ENCODE measurements around the gene AARS2. TPM values are rescaled to one million over a fixed set of nuclear protein-coding genes. Genes with fewer than 3 reads are reported as not detected.
A peak's percentile ranks its signal among the peaks of the same experiment; 100 is the strongest.

AARS2 gene
- total and polyA plus RNA-seq, 5 donors from 2014 or later, result 3.6 to 15.7 (median 8.3) TPM

- Mint-ChIP-seq H3K36me3 (no peaks in the 10 kb centered on the region), H3K4me1 (peaks cover 0 to 63% (median 39%) of the 10 kb centered on the region in 4 donors), H3K9me3 (no peaks in the 10 kb centered on the region), H3K27ac (peak overlapping the region; percentile 75 to 93 (median 83)), H3K27me3 (peaks cover 34% of the 10 kb centered on the region), H3K4me3 (peak overlapping the region; percentile 90 to 98 (median 95))
- H3K9me3 ChIP-seq (ENCODE audit: control insufficient read depth in 2 of 2, low read length in 2 of 2), result no peaks in the 10 kb centered on the region
- H3K27ac ChIP-seq (ENCODE audit: insufficient read depth, low read length, poor library complexity, severe bottlenecking), result peak overlapping the region; percentile 94
- no peak for ATAC-seq (ENCODE audit: low read depth in 2 of 2)
- H3K36me3 ChIP-seq (ENCODE audit: control insufficient read depth, insufficient read depth, low read length), result no peaks in the 10 kb centered on the region
- H3K4me3 ChIP-seq (ENCODE audit: low read depth, low read length), result no peak overlapping the region
- peaks cover 14% of the 10 kb centered on the region for H3K27me3 ChIP-seq (ENCODE audit: control insufficient read depth, insufficient read depth, low read length)
- no peak for DNase-seq
- peaks cover 44% of the 10 kb centered on the region for H3K4me1 ChIP-seq (ENCODE audit: control insufficient read depth, insufficient read depth, low read length, poor library complexity, severe bottlenecking)
These were observed 46.8 kb downstream of the AARS2 start for GRCh38 chr6:44266347-44266746.

GRCh38 chr6:44265722-44266233 lies 47.4 kb downstream of the AARS2 start:
- peaks cover 4 to 64% (median 44%) of the 10 kb centered on the region in 4 donors for H3K4me1 Mint-ChIP-seq
- peaks cover 14% of the 10 kb centered on the region for H3K27me3 ChIP-seq (ENCODE audit: control insufficient read depth, insufficient read depth, low read length)
- no peak for ATAC-seq (ENCODE audit: low read depth in 2 of 2)
- peak overlapping the region; percentile 64 for H3K4me3 ChIP-seq (ENCODE audit: low read depth, low read length)
- H3K4me3 Mint-ChIP-seq, result peak overlapping the region; percentile 90 to 98 (median 95)
- no peaks in the 10 kb centered on the region for H3K9me3 ChIP-seq (ENCODE audit: control insufficient read depth in 2 of 2, low read length in 2 of 2)
- H3K4me1 ChIP-seq (ENCODE audit: control insufficient read depth, insufficient read depth, low read length, poor library complexity, severe bottlenecking), result peaks cover 39% of the 10 kb centered on the region
- H3K36me3 Mint-ChIP-seq, result peaks cover 5% of the 10 kb centered on the region
- no peak for DNase-seq
- H3K27ac Mint-ChIP-seq, result peak overlapping the region; percentile 93 to 97 (median 97)
- peaks cover 2% of the 10 kb centered on the region for H3K36me3 ChIP-seq (ENCODE audit: control insufficient read depth, insufficient read depth, low read length)
- peak overlapping the region; percentile 94 for H3K27ac ChIP-seq (ENCODE audit: insufficient read depth, low read length, poor library complexity, severe bottlenecking)
- peaks cover 30% of the 10 kb centered on the region for H3K27me3 Mint-ChIP-seq
- H3K9me3 Mint-ChIP-seq, result no peaks in the 10 kb centered on the region

GRCh38 chr6:44265007-44265721 lies 48.0 kb downstream of the AARS2 start, which contains the start of gene NFKBIE:
Gene NFKBIE (minus strand): TSS chr6:44265551. CDS start chr6:44265346, 205 bp downstream.
- peaks cover 6% of the 10 kb centered on the region for H3K36me3 ChIP-seq (ENCODE audit: control insufficient read depth, insufficient read depth, low read length)
- H3K4me1 Mint-ChIP-seq, result peaks cover 4 to 65% (median 44%) of the 10 kb centered on the region in 4 donors
- peaks cover 5% of the 10 kb centered on the region for H3K36me3 Mint-ChIP-seq
- H3K27me3 Mint-ChIP-seq, result peaks cover 29% of the 10 kb centered on the region
- peaks cover 14% of the 10 kb centered on the region for H3K27me3 ChIP-seq (ENCODE audit: control insufficient read depth, insufficient read depth, low read length)
- H3K4me3 Mint-ChIP-seq, result peak within 1 kb of the TSS; percentile 90 to 98 (median 95)
- H3K27ac Mint-ChIP-seq, result peak within 1 kb of the TSS; percentile 93 to 97 (median 97)
- ATAC-seq (ENCODE audit: low read depth in 2 of 2) (peak; percentile 74 to 77), DNase-seq (peak; percentile 82 to 96 (median 90))
- peaks cover 39% of the 10 kb centered on the region for H3K4me1 ChIP-seq (ENCODE audit: control insufficient read depth, insufficient read depth, low read length, poor library complexity, severe bottlenecking)
- H3K9me3 ChIP-seq (ENCODE audit: control insufficient read depth in 2 of 2, low read length in 2 of 2), result no peaks in the 10 kb centered on the region
- H3K27ac ChIP-seq (ENCODE audit: insufficient read depth, low read length, poor library complexity, severe bottlenecking), result peak within 1 kb of the TSS; percentile 94
- H3K4me3 ChIP-seq (ENCODE audit: low read depth, low read length), result peak within 1 kb of the TSS; percentile 91
- H3K9me3 Mint-ChIP-seq, result no peaks in the 10 kb centered on the region

GRCh38 chr6:44264154-44265006 lies 48.8 kb downstream of the AARS2 start:
- Mint-ChIP-seq H3K36me3 (peaks cover 5% of the 10 kb centered on the region), H3K4me3 (peak overlapping the region; percentile 90 to 98 (median 94)), H3K27ac (peak overlapping the region; percentile 93 to 97 (median 95)), H3K9me3 (no peaks in the 10 kb centered on the region), H3K27me3 (peaks cover 21% of the 10 kb centered on the region), H3K4me1 (peaks cover 4 to 57% (median 39%) of the 10 kb centered on the region in 4 donors)
- H3K27ac ChIP-seq (ENCODE audit: insufficient read depth, low read length, poor library complexity, severe bottlenecking), result peak overlapping the region; percentile 94
- H3K4me3 ChIP-seq (ENCODE audit: low read depth, low read length), result peak overlapping the region; percentile 91
- peaks cover 39% of the 10 kb centered on the region for H3K4me1 ChIP-seq (ENCODE audit: control insufficient read depth, insufficient read depth, low read length, poor library complexity, severe bottlenecking)
- peaks cover 8% of the 10 kb centered on the region for H3K27me3 ChIP-seq (ENCODE audit: control insufficient read depth, insufficient read depth, low read length)
- no peaks in the 10 kb centered on the region for H3K9me3 ChIP-seq (ENCODE audit: control insufficient read depth in 2 of 2, low read length in 2 of 2)
- DNase-seq, result peak in 1 of 3 donors; percentile 69
- H3K36me3 ChIP-seq (ENCODE audit: control insufficient read depth, insufficient read depth, low read length), result peaks cover 14% of the 10 kb centered on the region
- ATAC-seq (ENCODE audit: low read depth in 2 of 2), result peak; percentile 25 to 26

- H3K27me3 ChIP-seq (ENCODE audit: control insufficient read depth, insufficient read depth, low read length), result no peaks in the 10 kb centered on the region
- H3K4me1 Mint-ChIP-seq, result peaks cover 4 to 58% (median 35%) of the 10 kb centered on the region in 4 donors
- H3K4me3 Mint-ChIP-seq, result peak overlapping the region; percentile 90 to 98 (median 94)
- H3K27me3 Mint-ChIP-seq, result peaks cover 13% of the 10 kb centered on the region
- H3K36me3 ChIP-seq (ENCODE audit: control insufficient read depth, insufficient read depth, low read length), result peaks cover 20% of the 10 kb centered on the region
- peak overlapping the region; percentile 93 to 97 (median 97) for H3K27ac Mint-ChIP-seq
- H3K36me3 Mint-ChIP-seq, result peaks cover 5% of the 10 kb centered on the region
- H3K4me3 ChIP-seq (ENCODE audit: low read depth, low read length), result peak overlapping the region; percentile 91
- peaks cover 39% of the 10 kb centered on the region for H3K4me1 ChIP-seq (ENCODE audit: control insufficient read depth, insufficient read depth, low read length, poor library complexity, severe bottlenecking)
- DNase-seq (peak in 1 of 3 donors; percentile 49), ATAC-seq (ENCODE audit: low read depth in 2 of 2) (peak; percentile 1 to 7)
- H3K27ac ChIP-seq (ENCODE audit: insufficient read depth, low read length, poor library complexity, severe bottlenecking), result peak overlapping the region; percentile 94
- no peaks in the 10 kb centered on the region for H3K9me3 Mint-ChIP-seq
- no peaks in the 10 kb centered on the region for H3K9me3 ChIP-seq (ENCODE audit: control insufficient read depth in 2 of 2, low read length in 2 of 2)
These were observed 49.6 kb downstream of the AARS2 start for GRCh38 chr6:44263354-44264100.

GRCh38 chr6:44262467-44263353 lies 50.4 kb downstream of the AARS2 start:
- Mint-ChIP-seq H3K27ac (peak overlapping the region; percentile 93 to 97 (median 97)), H3K27me3 (peaks cover 6% of the 10 kb centered on the region), H3K9me3 (no peaks in the 10 kb centered on the region), H3K4me1 (peaks cover 4 to 64% (median 39%) of the 10 kb centered on the region in 4 donors), H3K36me3 (peaks cover 5% of the 10 kb centered on the region), H3K4me3 (peak overlapping the region; percentile 90 to 98 (median 94))
- ATAC-seq (ENCODE audit: low read depth in 2 of 2) (peak in 1 of 2 donors; percentile 0), DNase-seq (no peak)
- Histone ChIP-seq H3K4me1 (ENCODE audit: control insufficient read depth, insufficient read depth, low read length, poor library complexity, severe bottlenecking) (peaks cover 43% of the 10 kb centered on the region), H3K9me3 (ENCODE audit: control insufficient read depth in 2 of 2, low read length in 2 of 2) (no peaks in the 10 kb centered on the region), H3K36me3 (ENCODE audit: control insufficient read depth, insufficient read depth, low read length) (peaks cover 20% of the 10 kb centered on the region), H3K27me3 (ENCODE audit: control insufficient read depth, insufficient read depth, low read length) (no peaks in the 10 kb centered on the region), H3K4me3 (ENCODE audit: low read depth, low read length) (peak overlapping the region; percentile 91), H3K27ac (ENCODE audit: insufficient read depth, low read length, poor library complexity, severe bottlenecking) (peak overlapping the region; percentile 94)
